ENCODE results near the gene YARS1. TPM values are rescaled to one million over a fixed set of nuclear protein-coding genes. Genes with fewer than 3 reads are reported as not detected.

The YARS1 gene
- total and polyA plus RNA-seq, 7 experiments from 2014 or later, result 48.6 to 175 (median 85.4) TPM

DNA sequence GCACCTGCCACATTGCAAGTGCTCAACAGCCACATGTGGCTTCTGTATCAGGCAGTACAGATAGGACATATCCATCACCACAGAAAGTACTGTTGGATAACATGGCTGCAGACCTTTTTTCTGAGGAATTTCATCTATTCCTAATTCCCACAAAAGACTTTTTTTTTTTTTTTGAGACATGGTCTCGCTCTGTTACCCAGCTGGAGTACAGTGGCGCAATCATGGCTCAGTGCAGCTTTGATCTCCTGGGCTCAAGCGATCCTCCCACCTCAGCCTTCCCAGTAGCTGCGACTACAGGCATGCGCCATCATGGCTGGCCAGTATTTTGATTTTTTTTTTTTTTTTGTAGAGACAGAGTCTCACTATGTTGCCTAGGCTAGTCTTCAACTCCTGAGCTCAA lies 33.3 kb downstream of the YARS1 start:
- no peaks in the 10 kb centered on the region for H3K27me3 ChIP-seq (ENCODE audit: control insufficient read depth in 2 of 2, insufficient read depth in 2 of 2, low read length in 2 of 2)
- peaks cover 7 to 40% (median 14%) of the 10 kb centered on the region in 5 donors for H3K36me3 Mint-ChIP-seq

DNA sequence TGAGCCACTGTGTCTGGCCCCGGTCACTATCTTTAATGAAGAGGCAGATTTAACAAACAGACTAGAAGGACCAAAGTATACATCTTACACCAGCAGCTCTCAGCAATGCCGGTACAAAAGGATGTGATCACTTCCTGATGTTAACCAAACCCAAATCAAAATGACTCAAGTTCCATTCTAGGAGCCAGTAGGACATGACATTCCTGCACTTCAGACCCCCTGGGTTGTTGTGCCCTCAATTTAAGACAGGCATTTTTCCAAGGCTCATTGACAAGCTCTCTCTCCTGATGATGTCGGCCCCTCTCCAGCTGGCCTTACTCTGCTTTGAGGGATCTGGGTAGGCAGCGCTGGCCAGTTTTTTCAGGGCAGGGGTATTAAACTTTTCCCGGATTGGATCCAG lies 35.1 kb downstream of the YARS1 start:
- Histone ChIP-seq H3K27me3 (ENCODE audit: control insufficient read depth in 2 of 2, insufficient read depth in 2 of 2, low read length in 2 of 2) (no peaks in the 10 kb centered on the region), H3K4me3 (ENCODE audit: low read length) (no peak overlapping the region), H3K4me1 (ENCODE audit: control insufficient read depth in 2 of 2, insufficient read depth in 2 of 2, low read length in 2 of 2) (no peaks in the 10 kb centered on the region), H3K27ac (ENCODE audit: low read depth, low read length) (no peak overlapping the region), H3K9me3 (ENCODE audit: control insufficient read depth in 2 of 3, low read length in 3 of 3) (no peaks in the 10 kb centered on the region), H3K36me3 (ENCODE audit: control insufficient read depth in 2 of 3, insufficient read depth in 3 of 3, low read length in 3 of 3) (peaks cover 21 to 89% (median 24%) of the 10 kb centered on the region in 3 experiments)
- intact Hi-C loops (cut with micrococcal nuclease), result no loop called here
- no peak for ATAC-seq
- Mint-ChIP-seq H3K36me3 (peaks cover 10 to 44% (median 14%) of the 10 kb centered on the region in 5 donors), H3K27ac (no peak overlapping the region), H3K27me3 (no peaks in the 10 kb centered on the region), H3K9me3 (no peaks in the 10 kb centered on the region), H3K4me3 (no peak overlapping the region), H3K4me1 (peaks cover 0 to 3% (median 0%) of the 10 kb centered on the region in 7 donors)
- ChIA-PET POLR2A (no interaction called here), CTCF (interaction anchor here (0.6 to 1.0 kb wide), 2 partner anchors 9 to 382 kb away, joined by 3 read pairs; no protein-coding TSS in a partner anchor)
- no peak for DNase-seq

More for the DNA sequence above, 33.3 kb downstream of the YARS1 start:
- ATAC-seq (no peak), DNase-seq (no peak)
- Mint-ChIP-seq H3K9me3 (no peaks in the 10 kb centered on the region), H3K4me1 (peaks cover 0 to 3% (median 0%) of the 10 kb centered on the region in 7 donors), H3K27ac (peak overlapping the region in 1 of 9 donors; percentile 65), H3K27me3 (no peaks in the 10 kb centered on the region), H3K4me3 (no peak overlapping the region)
- Histone ChIP-seq H3K9me3 (ENCODE audit: control insufficient read depth in 2 of 3, low read length in 3 of 3) (no peaks in the 10 kb centered on the region), H3K27ac (ENCODE audit: low read depth, low read length) (no peak overlapping the region), H3K4me1 (ENCODE audit: control insufficient read depth in 2 of 2, insufficient read depth in 2 of 2, low read length in 2 of 2) (no peaks in the 10 kb centered on the region), H3K36me3 (ENCODE audit: control insufficient read depth in 2 of 3, insufficient read depth in 3 of 3, low read length in 3 of 3) (peaks cover 24 to 90% (median 25%) of the 10 kb centered on the region in 3 experiments), H3K4me3 (ENCODE audit: low read length) (no peak overlapping the region)
- ChIA-PET CTCF (no interaction called here), POLR2A (interaction anchor here (0.7 kb wide), 1 partner anchor 46 kb away, joined by 3 read pairs; no protein-coding TSS in a partner anchor)
- intact Hi-C loops (cut with micrococcal nuclease), result no loop called here

DNA sequence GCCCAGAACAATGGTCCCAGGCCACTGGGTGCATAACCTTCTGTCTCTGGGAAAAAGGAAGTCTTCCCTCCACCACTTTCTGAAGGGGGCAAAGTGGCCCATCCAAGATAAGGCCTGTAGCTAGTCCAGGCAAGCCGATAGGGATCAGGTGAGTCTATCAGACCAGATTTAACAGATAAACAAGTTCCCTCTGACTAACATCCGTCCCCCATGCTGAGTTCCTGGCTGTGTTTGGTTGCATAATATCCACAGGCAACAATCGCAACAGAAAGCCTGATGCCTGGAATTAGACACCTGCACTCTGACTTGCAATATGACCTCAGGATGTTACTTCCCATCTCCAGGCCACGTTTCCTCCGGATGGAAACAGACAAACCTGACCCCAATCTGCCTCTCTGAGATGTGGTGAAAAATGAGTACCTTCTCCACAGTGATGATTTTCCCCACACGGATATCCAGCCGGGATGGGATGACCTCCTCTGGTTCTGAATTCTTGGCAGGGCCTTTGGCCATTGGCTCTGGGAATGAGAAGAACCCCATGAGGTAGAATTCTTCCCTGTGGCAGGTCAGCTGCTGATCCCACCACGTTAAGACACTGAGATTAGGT lies 36.4 kb downstream of the YARS1 start:
- H3K27ac Mint-ChIP-seq, result peak overlapping the region in 2 of 9 donors; percentile 21 to 38
- DNase-seq (no peak), ATAC-seq (peak; percentile 62)
- Histone ChIP-seq H3K9me3 (ENCODE audit: control insufficient read depth in 2 of 3, low read length in 3 of 3) (no peaks in the 10 kb centered on the region), H3K27ac (ENCODE audit: low read depth, low read length) (no peak overlapping the region), H3K4me3 (ENCODE audit: low read length) (no peak overlapping the region), H3K4me1 (ENCODE audit: control insufficient read depth in 2 of 2, insufficient read depth in 2 of 2, low read length in 2 of 2) (no peaks in the 10 kb centered on the region), H3K36me3 (ENCODE audit: control insufficient read depth in 2 of 3, insufficient read depth in 3 of 3, low read length in 3 of 3) (peaks cover 17 to 85% (median 21%) of the 10 kb centered on the region in 3 experiments), H3K27me3 (ENCODE audit: control insufficient read depth in 2 of 2, insufficient read depth in 2 of 2, low read length in 2 of 2) (no peaks in the 10 kb centered on the region)
- peaks cover 0 to 5% (median 0%) of the 10 kb centered on the region in 7 donors for H3K4me1 Mint-ChIP-seq
- H3K36me3 Mint-ChIP-seq, result peaks cover 9 to 38% (median 10%) of the 10 kb centered on the region in 5 donors
- POLR2A ChIA-PET, result no interaction called here
- no peaks in the 10 kb centered on the region for H3K27me3 Mint-ChIP-seq
- H3K4me3 Mint-ChIP-seq, result no peak overlapping the region
- intact Hi-C loops (cut with micrococcal nuclease), result no loop called here
- H3K9me3 Mint-ChIP-seq, result no peaks in the 10 kb centered on the region
- CTCF ChIA-PET, result no interaction called here

DNA sequence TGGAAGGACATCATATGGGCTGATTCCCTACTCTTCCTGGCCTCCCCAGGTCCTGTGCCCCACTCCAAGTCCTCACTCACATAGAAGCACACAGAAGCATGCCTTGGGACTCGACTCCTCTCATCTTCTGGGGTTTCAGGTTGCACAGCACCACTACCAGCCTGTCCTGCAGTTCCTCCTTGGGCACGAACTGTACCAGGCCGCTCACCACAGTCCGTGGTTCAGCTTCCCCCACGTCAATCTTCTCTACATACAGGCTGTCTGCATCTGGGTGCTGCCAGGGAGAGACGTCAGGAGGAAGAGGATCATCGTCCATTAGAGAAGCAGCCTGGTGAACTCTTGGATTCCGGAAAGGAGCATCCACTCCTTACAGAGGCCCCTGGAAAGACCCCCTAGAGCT lies 37.2 kb downstream of the YARS1 start:
- intact Hi-C loops (cut with micrococcal nuclease), result no loop called here
- ATAC-seq, result peak; percentile 61
- Histone ChIP-seq H3K4me3 (ENCODE audit: low read length) (no peak overlapping the region), H3K9me3 (ENCODE audit: control insufficient read depth in 2 of 3, low read length in 3 of 3) (no peaks in the 10 kb centered on the region), H3K27me3 (ENCODE audit: control insufficient read depth in 2 of 2, insufficient read depth in 2 of 2, low read length in 2 of 2) (no peaks in the 10 kb centered on the region), H3K36me3 (ENCODE audit: control insufficient read depth in 2 of 3, insufficient read depth in 3 of 3, low read length in 3 of 3) (peaks cover 19 to 89% (median 21%) of the 10 kb centered on the region in 3 experiments), H3K27ac (ENCODE audit: low read depth, low read length) (no peak overlapping the region), H3K4me1 (ENCODE audit: control insufficient read depth in 2 of 2, insufficient read depth in 2 of 2, low read length in 2 of 2) (no peaks in the 10 kb centered on the region)
- Mint-ChIP-seq H3K27ac (peak overlapping the region in 3 of 9 donors; percentile 24 to 38 (median 33)), H3K36me3 (peaks cover 9 to 41% (median 9%) of the 10 kb centered on the region in 5 donors), H3K4me3 (no peak overlapping the region), H3K27me3 (no peaks in the 10 kb centered on the region), H3K4me1 (peaks cover 0 to 9% (median 0%) of the 10 kb centered on the region in 7 donors), H3K9me3 (no peaks in the 10 kb centered on the region)
- DNase-seq, result no peak
- ChIA-PET POLR2A (no interaction called here), CTCF (no interaction called here)

DNA sequence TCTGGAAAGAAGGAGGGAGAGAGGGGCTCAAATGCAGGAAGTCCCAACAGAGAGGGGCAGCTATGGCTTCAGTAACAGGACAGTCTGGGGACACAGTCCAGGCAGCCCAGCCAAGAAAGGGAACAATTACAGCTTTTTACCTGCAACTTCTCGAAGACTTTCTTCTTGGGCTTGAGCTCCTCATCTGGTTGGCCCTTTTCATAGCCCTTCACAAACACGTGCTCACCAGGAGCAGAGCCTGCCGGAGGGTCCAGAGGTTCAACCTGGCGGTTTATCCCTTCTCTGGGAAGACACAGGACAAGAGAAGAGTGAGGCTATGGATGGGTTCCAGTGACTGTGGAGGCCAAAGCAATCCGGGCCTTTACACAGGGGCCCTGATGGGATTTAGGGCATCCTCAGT lies 37.9 kb downstream of the YARS1 start:
- Histone ChIP-seq H3K36me3 (ENCODE audit: control insufficient read depth in 2 of 3, insufficient read depth in 3 of 3, low read length in 3 of 3) (peaks cover 19 to 89% (median 21%) of the 10 kb centered on the region in 3 experiments), H3K27me3 (ENCODE audit: control insufficient read depth in 2 of 2, insufficient read depth in 2 of 2, low read length in 2 of 2) (no peaks in the 10 kb centered on the region), H3K4me1 (ENCODE audit: control insufficient read depth in 2 of 2, insufficient read depth in 2 of 2, low read length in 2 of 2) (no peaks in the 10 kb centered on the region), H3K27ac (ENCODE audit: low read depth, low read length) (no peak overlapping the region), H3K9me3 (ENCODE audit: control insufficient read depth in 2 of 3, low read length in 3 of 3) (no peaks in the 10 kb centered on the region), H3K4me3 (ENCODE audit: low read length) (no peak overlapping the region)
- H3K27me3 Mint-ChIP-seq, result no peaks in the 10 kb centered on the region
- ChIA-PET CTCF (interaction anchor here (0.6 kb wide), 1 partner anchor 51 kb away, joined by 4 read pairs; no protein-coding TSS in a partner anchor), POLR2A (no interaction called here)
- peaks cover 0 to 15% (median 0%) of the 10 kb centered on the region in 7 donors for H3K4me1 Mint-ChIP-seq
- DNase-seq (no peak), ATAC-seq (no peak)
- H3K9me3 Mint-ChIP-seq, result no peaks in the 10 kb centered on the region
- H3K4me3 Mint-ChIP-seq, result no peak overlapping the region
- peak overlapping the region in 2 of 9 donors; percentile 32 to 65 for H3K27ac Mint-ChIP-seq
- intact Hi-C loops (cut with micrococcal nuclease), result no loop called here
- peaks cover 6 to 35% (median 9%) of the 10 kb centered on the region in 5 donors for H3K36me3 Mint-ChIP-seq

DNA sequence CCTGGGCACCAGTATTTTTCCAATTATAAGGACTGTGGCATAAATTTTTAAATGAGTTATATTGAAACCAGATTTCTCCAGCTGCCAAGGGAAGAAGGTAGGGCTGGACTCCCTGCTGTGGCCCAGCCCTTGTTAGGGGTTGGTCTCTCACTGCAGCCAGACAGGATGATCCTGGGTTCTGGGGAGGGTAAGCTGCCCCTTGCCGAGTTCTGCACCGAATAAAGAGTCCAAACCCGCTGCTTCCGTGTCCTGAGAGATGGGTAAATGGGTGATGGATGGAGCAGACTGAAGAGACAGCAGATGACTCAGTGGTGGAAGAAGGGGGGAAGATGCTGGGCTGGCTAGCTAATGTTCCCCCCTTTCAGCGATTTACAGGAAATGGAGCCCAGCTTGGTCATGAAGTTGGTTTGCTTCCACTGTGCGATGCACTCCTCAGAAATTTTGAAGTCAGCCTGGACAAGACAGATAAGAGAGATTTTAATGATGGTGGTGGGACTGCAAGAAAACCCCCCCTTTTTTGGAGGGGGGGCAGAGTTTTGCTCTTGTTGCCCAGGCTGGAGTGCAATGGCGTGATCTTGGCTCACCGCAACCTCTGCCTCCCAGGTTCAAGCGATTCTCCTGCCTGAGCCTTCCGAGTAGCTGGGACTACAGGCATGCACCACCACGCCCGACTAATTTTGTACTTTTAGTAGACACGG lies 41.4 kb downstream of the YARS1 start:
- H3K27ac Mint-ChIP-seq, result peak overlapping the region in 6 of 9 donors; percentile 17 to 68 (median 34)
- DNase-seq (no peak), ATAC-seq (no peak)
- no peak overlapping the region for H3K4me3 Mint-ChIP-seq
- intact Hi-C loops (cut with micrococcal nuclease), result no loop called here
- H3K27me3 Mint-ChIP-seq, result no peaks in the 10 kb centered on the region
- peaks cover 6 to 24% (median 9%) of the 10 kb centered on the region in 5 donors for H3K36me3 Mint-ChIP-seq
- no peaks in the 10 kb centered on the region for H3K9me3 ChIP-seq (ENCODE audit: control insufficient read depth in 2 of 3, low read length in 3 of 3)
- peaks cover 8 to 61% (median 10%) of the 10 kb centered on the region in 3 experiments for H3K36me3 ChIP-seq (ENCODE audit: control insufficient read depth in 2 of 3, insufficient read depth in 3 of 3, low read length in 3 of 3)
- H3K27ac ChIP-seq (ENCODE audit: low read depth, low read length), result no peak overlapping the region
- POLR2A ChIA-PET, result no interaction called here
- no peaks in the 10 kb centered on the region for H3K9me3 Mint-ChIP-seq
- CTCF ChIA-PET, result interaction anchor here (1.3 to 4.7 kb wide), 4 partner anchors 14 to 70 kb away, joined by 3 to 71 read pairs (median 4); no protein-coding TSS in a partner anchor
- H3K4me1 Mint-ChIP-seq, result peaks cover 0 to 24% (median 6%) of the 10 kb centered on the region in 7 donors
- no peaks in the 10 kb centered on the region for H3K4me1 ChIP-seq (ENCODE audit: control insufficient read depth in 2 of 2, insufficient read depth in 2 of 2, low read length in 2 of 2)
- H3K27me3 ChIP-seq (ENCODE audit: control insufficient read depth in 2 of 2, insufficient read depth in 2 of 2, low read length in 2 of 2), result no peaks in the 10 kb centered on the region
- no peak overlapping the region for H3K4me3 ChIP-seq (ENCODE audit: low read length)

Data from naive thymus-derived CD4-positive, alpha-beta T cell (primary cell).